NB4 (cell line): Measurements from ENCODE around the gene MBL2.
A peak's percentile ranks its signal among the peaks of the same experiment; 100 is the strongest.

Source experiments
- DNase-seq: peaks from one replicate; pipeline ENCODE4 v3.0.0; 2010; ENCODE audit warnings: low read depth
- H3K4me3 ChIP-seq: one replicate; pipeline ENCODE4 v1.5.1; 2011; ENCODE audit warnings: mild to moderate bottlenecking, low read depth, low read length, moderate library complexity
- CTCF ChIP-seq: IDR thresholded peaks from one replicate; pipeline ENCODE4 v1.5.1; 2012; ENCODE audit warnings: low read depth, low read length
- MAX ChIP-seq: IDR thresholded peaks from 2 replicates; pipeline ENCODE4 v1.6.1; 2011; ENCODE audit warnings: low read depth, low read length
- MYC ChIP-seq: IDR thresholded peaks from 2 replicates; pipeline ENCODE4 v1.6.1; 2011; ENCODE audit warnings: low read depth, low read length
- POLR2A ChIP-seq: IDR thresholded peaks from 2 replicates; pipeline ENCODE4 v1.6.1; 2011; ENCODE audit warnings: mild to moderate bottlenecking; ENCODE audit not compliant: insufficient read length; ENCODE audit errors: extremely low read depth

MBL2 gene

GRCh38 chr10:52751337-52751736 is 21.2 kb downstream of the MBL2 start:
- no peak for DNase-seq
- no peak for TF ChIP-seq CTCF
- no peak for TF ChIP-seq POLR2A
- H3K4me3 ChIP-seq, result no peak overlapping the region

GRCh38 chr10:52750629-52751028 is 22.0 kb downstream of the MBL2 start:
- TF ChIP-seq CTCF (no peak), MAX (no peak), MYC (no peak)
- no peak overlapping the region for H3K4me3 ChIP-seq
- DNase-seq, result no peak

GRCh38 chr10:52747694-52748093 is 24.9 kb downstream of the MBL2 start:
- H3K4me3 ChIP-seq, result no peak overlapping the region
- DNase-seq, result no peak
- TF ChIP-seq MAX (no peak), MYC (no peak), CTCF (no peak), POLR2A (no peak)

- no peak for DNase-seq
- peak; percentile 18 for TF ChIP-seq CTCF
- no peak for TF ChIP-seq POLR2A
- TF ChIP-seq MYC, result no peak
- H3K4me3 ChIP-seq, result no peak overlapping the region
Observed at GRCh38 chr10:52746169-52746568, 26.4 kb downstream of the MBL2 start.

GRCh38 chr10:52744057-52744805 is 28.4 kb downstream of the MBL2 start:
- no peak overlapping the region for H3K4me3 ChIP-seq
- no peak for DNase-seq
- TF ChIP-seq MAX (no peak), MYC (no peak), CTCF (no peak), POLR2A (no peak)

GRCh38 chr10:52742731-52743130 is 29.9 kb downstream of the MBL2 start:
- no peak for TF ChIP-seq CTCF
- no peak for TF ChIP-seq MYC
- no peak for TF ChIP-seq POLR2A
- no peak for TF ChIP-seq MAX
- no peak for DNase-seq
- no peak overlapping the region for H3K4me3 ChIP-seq
